GM12878 (cell line): ENCODE measurements around the gene COL28A1. TPM values are rescaled to one million over a fixed set of nuclear protein-coding genes. Genes with fewer than 3 reads are reported as not detected.

Experiments used
- ATAC-seq: fragments of 200-7000 bp; cut with Tn5 transposase; 3 replicates; pipeline ENCODE4 v1.9.1; 2020; ENCODE audit warnings: mild to moderate bottlenecking, moderate library complexity
- BruUV-seq: library from RNA; stranded (reverse); fragments of 400-500 nt; replicated peaks from 2 replicates; lab custom pipeline; 2021; lab: Mats Ljungman, UMichigan
- CTCF ChIA-PET: fragments of 300-600 bp; sonication (Branson Sonifier 250); formaldehyde crosslinking; extraction: SDS; loops from one replicate; lab custom pipeline; 2021; ENCODE audit warnings: inconsistent platforms; lab: Yijun Ruan, JAX
- POLR2A ChIA-PET: fragments of 350-600 bp; formaldehyde crosslinking; extraction: SDS; loops from one replicate; lab custom pipeline; 2021; ENCODE audit warnings: inconsistent platforms; lab: Charles Lee
- RAD21 ChIA-PET: fragments of 300-600 bp; sonication (Branson Sonifier 250); formaldehyde crosslinking; loops from one replicate; lab custom pipeline; 2023; ENCODE audit warnings: antibody characterized with exemption; ENCODE audit not compliant: unreplicated experiment; lab: Charles Lee
- SMC1A ChIA-PET: fragments of 300-600 bp; sonication (Branson Sonifier 250); formaldehyde crosslinking; loops from one replicate; lab custom pipeline; 2023; ENCODE audit not compliant: unreplicated experiment, uncharacterized antibody; lab: Charles Lee
- DNase-seq: peaks from one replicate; pipeline ENCODE4 v3.0.0-alpha.2; 2011; ENCODE audit warnings: low read depth, low spot score
- FAIRE-seq: peaks from 3 replicates; lab custom pipeline; 2011; peaks lifted over from hg19 to GRCh38; lab: Jason Lieb, UNC
- H2AFZ ChIP-seq: 2 replicates; pipeline ENCODE4 v1.6.0; 2011; ENCODE audit warnings: low read depth, low read length, control low read depth; ENCODE audit not compliant: control insufficient read depth
- H3K27ac ChIP-seq: 2 replicates; pipeline ENCODE4 v1.5.1; 2011; ENCODE audit warnings: control low read depth; ENCODE audit not compliant: control insufficient read depth, insufficient read depth
- H3K27me3 ChIP-seq, 2 experiments: replicated peaks in 1 of 2; 2 replicates each; pipeline versions ENCODE4 v1.6.0 to v1.6.1; 2011; ENCODE audit warnings: low read length in 1 of 2; ENCODE audit not compliant: control insufficient read depth in 2 of 2, insufficient read depth in 2 of 2
- H3K36me3 ChIP-seq, 2 experiments: 2 replicates each; pipeline ENCODE4 v1.5.1; 2011; ENCODE audit warnings: low read length in 1 of 2; ENCODE audit not compliant: control insufficient read depth in 2 of 2, insufficient read depth in 2 of 2
- H3K4me1 ChIP-seq: 2 replicates; pipeline ENCODE4 v1.6.1; 2011; ENCODE audit warnings: mild to moderate bottlenecking, low read length, moderate library complexity, mixed read lengths; ENCODE audit not compliant: control insufficient read depth, insufficient read depth
- H3K4me2 ChIP-seq: 2 replicates; pipeline ENCODE4 v1.6.0; 2011; ENCODE audit warnings: control low read depth; ENCODE audit not compliant: control insufficient read depth, insufficient read depth
- H3K4me3 ChIP-seq: fragments of 200-600 bp; sonication (generic); 2 replicates; pipeline ENCODE4 v1.5.1; 2016
- H3K79me2 ChIP-seq: 2 replicates; pipeline ENCODE4 v1.6.0; 2011; ENCODE audit warnings: low read length; ENCODE audit not compliant: control insufficient read depth, insufficient read depth
- H3K9ac ChIP-seq: 2 replicates; pipeline ENCODE4 v1.8.0; 2011; ENCODE audit warnings: low read length, control low read depth, mixed read lengths; ENCODE audit not compliant: control insufficient read depth, insufficient read depth
- H3K9me3 ChIP-seq: replicated peaks from 3 replicates; pipeline ENCODE4 v1.5.1; 2011; ENCODE audit warnings: mild to moderate bottlenecking, low read length; ENCODE audit not compliant: control insufficient read depth, insufficient read depth
- H4K20me1 ChIP-seq: 2 replicates; pipeline ENCODE4 v1.6.0; 2011; ENCODE audit not compliant: control insufficient read depth, insufficient read depth
- CHD2 ChIP-seq: IDR thresholded peaks from 2 replicates; pipeline ENCODE4 v1.6.1; 2011; ENCODE audit warnings: low read depth, low read length, improper control_type of control experiment, borderline replicate concordance
- ELK1 ChIP-seq: IDR thresholded peaks from 2 replicates; pipeline ENCODE4 v1.6.1; 2012; ENCODE audit warnings: low read depth, low read length, improper control_type of control experiment
- RAD21 ChIP-seq: IDR thresholded peaks from 2 replicates; pipeline ENCODE4 v1.6.1; 2011; ENCODE audit warnings: mild to moderate bottlenecking, low read depth, low read length, moderate library complexity; ENCODE audit not compliant: insufficient read depth
- RAD51 ChIP-seq: fragments of 450-650 bp; IDR thresholded peaks from 2 replicates; pipeline ENCODE4 v1.6.1; 2016; ENCODE audit warnings: moderate library complexity, mild to moderate bottlenecking, inconsistent platforms
- RELA ChIP-seq: fragments of 450-650 bp; IDR thresholded peaks from 2 replicates; pipeline ENCODE4 v1.8.0; 2014; ENCODE audit warnings: borderline replicate concordance; ENCODE audit not compliant: partially characterized antibody
- SIN3A ChIP-seq: IDR thresholded peaks from 2 replicates; pipeline ENCODE4 v1.6.1; 2012; ENCODE audit warnings: low read depth, low read length, improper control_type of control experiment
- SMAD5 ChIP-seq: IDR thresholded peaks from 2 replicates; pipeline ENCODE4 v1.6.1; 2016; ENCODE audit warnings: antibody characterized with exemption, low read depth
- SMC3 ChIP-seq: IDR thresholded peaks from 2 replicates; pipeline ENCODE4 v1.6.1; 2011; ENCODE audit warnings: low read length, improper control_type of control experiment, borderline replicate concordance
- SPI1 ChIP-seq: IDR thresholded peaks from 2 replicates; pipeline ENCODE4 v1.6.1; 2011; ENCODE audit warnings: low read depth, mild to moderate bottlenecking, low read length, moderate library complexity, borderline replicate concordance; ENCODE audit not compliant: insufficient read depth
- SREBF1 ChIP-seq: IDR thresholded peaks from 2 replicates; pipeline ENCODE4 v1.6.1; 2012; ENCODE audit warnings: mild to moderate bottlenecking, low read length
- ZNF384 ChIP-seq: IDR thresholded peaks from 2 replicates; pipeline ENCODE4 v1.6.1; 2012; ENCODE audit warnings: low read depth, mild to moderate bottlenecking, low read length, improper control_type of control experiment, borderline replicate concordance
- ZZZ3 ChIP-seq: IDR thresholded peaks from 2 replicates; pipeline ENCODE4 v1.6.1; 2011; ENCODE audit warnings: low read depth; ENCODE audit not compliant: control insufficient read depth, insufficient read length
- WGBS: methylation state at CpG from one replicate; pipeline ENCODE4 v1.1.6; 2016; ENCODE audit warnings: low lambda C conversion rate; ENCODE audit not compliant: insufficient replicate concordance, insufficient coverage; ENCODE audit errors: missing lambda C conversion rate; 5-methylcytosine and 5-hydroxymethylcytosine counted together
- in situ Hi-C: fragments of 300-500 bp; cut with MboI; formaldehyde crosslinking; loops from 9 replicates; pipeline ENCODE4 v1.14.3; 2018; ENCODE audit warnings: mixed read lengths
- intact Hi-C: fragments of 100-400 bp; cut with micrococcal nuclease; formaldehyde crosslinking; loops from one replicate; pipeline ENCODE4 v1.14.2; 2022; ENCODE audit not compliant: unreplicated experiment
- polyA plus RNA-seq, 11 experiments: library from polyadenylated mRNA; depleted of rRNA in 4 of 11; unstranded in 6 of 11; stranded (reverse) in 5 of 11; fragments of >200 nt; fragmentation: Nextera tagmentation in 4 of 11; fragmentation: Illumina TruSeq in 1 of 11; extraction: Ambion mirVana in 4 of 11; extraction: Trizol in 1 of 11; gene quantifications; 1 replicate in 1 of 11; 2 replicates in 10 of 11; pipeline versions ENCODE4 v1.2.1 to v1.2.3, GENCODE V29; 2011 to 2016; ENCODE audit warnings: inconsistent platforms in 2 of 11, missing spikeins in 2 of 11, low read depth in 1 of 11
- total RNA-seq, 4 experiments: library from RNA; depleted of rRNA in 3 of 4; stranded (reverse); fragments of >200 nt in 3 of 4; fragmentation: Illumina TruSeq in 1 of 4; extraction: Trizol in 1 of 4; gene quantifications; 2 replicates each; pipeline versions ENCODE4 v1.2.1 to v1.2.3, GENCODE V29; 2013 to 2021
- TF ChIP-seq, protein P1 (sequence below): fragments of 450-650 bp; IDR thresholded peaks from 2 replicates; pipeline ENCODE4 v1.6.1; 2017; ENCODE audit warnings: mild to moderate bottlenecking, moderate library complexity

COL28A1 gene
- total and polyA plus RNA-seq, 10 of the 15 experiments (the other 5 are each of a cell fraction or from before 2014, with no cell fraction given), result 0.05 to 0.22 TPM; not detected in 8

- FAIRE-seq (no peak), DNase-seq (no peak), ATAC-seq (peak; percentile 44; the same call in 2 of the 3 replicates)
- H4K20me1 ChIP-seq, result no peaks in the 10 kb centered on the region
- BruUV-seq, result no TSS peak
- H3K9ac ChIP-seq, result no peak overlapping the region
- CTCF ChIA-PET, result interaction anchor here (0.6 to 0.9 kb wide), 3 partner anchors 9 to 386 kb away, joined by 3 read pairs; no protein-coding TSS in a partner anchor
- intact Hi-C loops, result no loop called here
- in situ Hi-C loops, result no loop called here
- RAD21 ChIA-PET, result no interaction called here
- no peak overlapping the region for H3K27ac ChIP-seq
- 2% methylated on average over 2 of the region's 2 CpGs for WGBS
- no peaks in the 10 kb centered on the region for H3K79me2 ChIP-seq
- H2AFZ ChIP-seq, result no peak overlapping the region
- no peaks in the 10 kb centered on the region for H3K4me1 ChIP-seq
- no peak overlapping the region for H3K4me3 ChIP-seq
- H3K27me3 ChIP-seq, result 0 out of 4 replicates have a peak, but pooled peaks cover 0 to 1% of the 10 kb centered on the region in 2 experiments
- SMC1A ChIA-PET, result no interaction called here
- POLR2A ChIA-PET, result no interaction called here
- no peak overlapping the region for H3K4me2 ChIP-seq
- peaks cover 3% of the 10 kb centered on the region; the same call in 1 of the 3 replicates for H3K9me3 ChIP-seq
- no peaks in the 10 kb centered on the region for H3K36me3 ChIP-seq
- TF ChIP-seq SPI1 (peak; percentile 40; the same call in 1 of the 2 replicates), SMC3 (no peak)
These were observed 45.7 kb downstream of the COL28A1 start for GRCh38 chr7:7490003-7490402.

- BruUV-seq, result no TSS peak
- DNase-seq (no peak), ATAC-seq (no peak), FAIRE-seq (no peak)
- Histone ChIP-seq H3K27ac (no peak overlapping the region), H3K36me3 (no peaks in the 10 kb centered on the region), H3K79me2 (no peaks in the 10 kb centered on the region), H3K27me3 (0 out of 4 replicates have a peak, but pooled peaks cover 0 to 1% of the 10 kb centered on the region in 2 experiments), H3K4me1 (no peaks in the 10 kb centered on the region), H4K20me1 (no peaks in the 10 kb centered on the region), H3K4me3 (no peak overlapping the region), H2AFZ (no peak overlapping the region), H3K9ac (no peak overlapping the region), H3K9me3 (peaks cover 3% of the 10 kb centered on the region; the same call in 1 of the 3 replicates), H3K4me2 (no peak overlapping the region)
- POLR2A ChIA-PET, result no interaction called here
- WGBS, result 39% methylated on average over 2 of the region's 2 CpGs
- intact Hi-C loops, result no loop called here
- SMC1A ChIA-PET, result interaction anchor here (1.4 kb wide), 1 partner anchor 12 kb away, joined by 4 read pairs; no protein-coding TSS in a partner anchor
- CTCF ChIA-PET, result interaction anchor here (0.6 to 0.9 kb wide), 3 partner anchors 9 to 386 kb away, joined by 3 read pairs; no protein-coding TSS in a partner anchor
- in situ Hi-C loops, result no loop called here
- RAD21 ChIA-PET, result no interaction called here
- TF ChIP-seq, protein P1, sequence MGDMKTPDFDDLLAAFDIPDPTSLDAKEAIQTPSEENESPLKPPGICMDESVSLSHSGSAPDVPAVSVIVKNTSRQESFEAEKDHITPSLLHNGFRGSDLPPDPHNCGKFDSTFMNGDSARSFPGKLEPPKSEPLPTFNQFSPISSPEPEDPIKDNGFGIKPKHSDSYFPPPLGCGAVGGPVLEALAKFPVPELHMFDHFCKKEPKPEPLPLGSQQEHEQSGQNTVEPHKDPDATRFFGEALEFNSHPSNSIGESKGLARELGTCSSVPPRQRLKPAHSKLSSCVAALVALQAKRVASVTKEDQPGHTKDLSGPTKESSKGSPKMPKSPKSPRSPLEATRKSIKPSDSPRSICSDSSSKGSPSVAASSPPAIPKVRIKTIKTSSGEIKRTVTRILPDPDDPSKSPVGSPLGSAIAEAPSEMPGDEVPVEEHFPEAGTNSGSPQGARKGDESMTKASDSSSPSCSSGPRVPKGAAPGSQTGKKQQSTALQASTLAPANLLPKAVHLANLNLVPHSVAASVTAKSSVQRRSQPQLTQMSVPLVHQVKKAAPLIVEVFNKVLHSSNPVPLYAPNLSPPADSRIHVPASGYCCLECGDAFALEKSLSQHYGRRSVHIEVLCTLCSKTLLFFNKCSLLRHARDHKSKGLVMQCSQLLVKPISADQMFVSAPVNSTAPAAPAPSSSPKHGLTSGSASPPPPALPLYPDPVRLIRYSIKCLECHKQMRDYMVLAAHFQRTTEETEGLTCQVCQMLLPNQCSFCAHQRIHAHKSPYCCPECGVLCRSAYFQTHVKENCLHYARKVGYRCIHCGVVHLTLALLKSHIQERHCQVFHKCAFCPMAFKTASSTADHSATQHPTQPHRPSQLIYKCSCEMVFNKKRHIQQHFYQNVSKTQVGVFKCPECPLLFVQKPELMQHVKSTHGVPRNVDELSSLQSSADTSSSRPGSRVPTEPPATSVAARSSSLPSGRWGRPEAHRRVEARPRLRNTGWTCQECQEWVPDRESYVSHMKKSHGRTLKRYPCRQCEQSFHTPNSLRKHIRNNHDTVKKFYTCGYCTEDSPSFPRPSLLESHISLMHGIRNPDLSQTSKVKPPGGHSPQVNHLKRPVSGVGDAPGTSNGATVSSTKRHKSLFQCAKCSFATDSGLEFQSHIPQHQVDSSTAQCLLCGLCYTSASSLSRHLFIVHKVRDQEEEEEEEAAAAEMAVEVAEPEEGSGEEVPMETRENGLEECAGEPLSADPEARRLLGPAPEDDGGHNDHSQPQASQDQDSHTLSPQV, result no peak
- TF ChIP-seq RELA (no peak), ZNF384 (no peak), SREBF1 (no peak), ELK1 (no peak), SMAD5 (no peak), RAD21 (no peak), SIN3A (no peak), RAD51 (no peak), CHD2 (no peak), ZZZ3 (no peak)
These were observed 46.1 kb downstream of the COL28A1 start for GRCh38 chr7:7489546-7489945.
